NCI-H510A (cell line): Measurements from ENCODE around the gene BBS9.

Source experiments
- DNase-seq: peaks from one replicate; lab custom pipeline; 2025; lab: John Stamatoyannopoulos, UW

BBS9 gene

GRCh38 chr7:33373195-33373594 is 243.8 kb downstream of the BBS9 start:
- DNase-seq = no peak

GRCh38 chr7:33379891-33380525 is 250.6 kb downstream of the BBS9 start:
- no peak for DNase-seq

GRCh38 chr7:33388332-33388731 is 259.0 kb downstream of the BBS9 start:
- no peak for DNase-seq

GRCh38 chr7:33392148-33392547 is 262.8 kb downstream of the BBS9 start:
- peak; percentile 91 for DNase-seq

- no peak for DNase-seq
Observed at GRCh38 chr7:33393770-33394169, 264.4 kb downstream of the BBS9 start.

- DNase-seq = peak; percentile 33
Observed at GRCh38 chr7:33395340-33395739, 266.0 kb downstream of the BBS9 start.

GRCh38 chr7:33399528-33400213 is 270.3 kb downstream of the BBS9 start:
- no peak for DNase-seq

GRCh38 chr7:33400214-33400538 is 270.8 kb downstream of the BBS9 start:
- DNase-seq = no peak

- DNase-seq = no peak
Observed at GRCh38 chr7:33410266-33410665, 280.9 kb downstream of the BBS9 start.

GRCh38 chr7:33411020-33411419 is 281.7 kb downstream of the BBS9 start:
- DNase-seq = no peak

- DNase-seq = no peak
Observed at GRCh38 chr7:33412331-33412730, 283.0 kb downstream of the BBS9 start.

- no peak for DNase-seq
Observed at GRCh38 chr7:33418251-33418701, 288.9 kb downstream of the BBS9 start.

GRCh38 chr7:33420311-33420940 is 291.1 kb downstream of the BBS9 start:
- no peak for DNase-seq

GRCh38 chr7:33421429-33421828 is 292.1 kb downstream of the BBS9 start:
- no peak for DNase-seq

- DNase-seq = no peak
Observed at GRCh38 chr7:33422141-33422540, 292.8 kb downstream of the BBS9 start.

GRCh38 chr7:33422825-33423645 is 293.7 kb downstream of the BBS9 start:
- DNase-seq = no peak

- DNase-seq = no peak
Observed at GRCh38 chr7:33423646-33424020, 294.3 kb downstream of the BBS9 start.

GRCh38 chr7:33425395-33425794 is 296.0 kb downstream of the BBS9 start:
- DNase-seq = no peak

GRCh38 chr7:33425929-33426678 is 296.7 kb downstream of the BBS9 start:
- no peak for DNase-seq

- DNase-seq = no peak
Observed at GRCh38 chr7:33428415-33428814, 299.1 kb downstream of the BBS9 start.

GRCh38 chr7:33431543-33431942 is 302.2 kb downstream of the BBS9 start:
- DNase-seq = no peak

- DNase-seq = no peak
Observed at GRCh38 chr7:33432821-33433220, 303.5 kb downstream of the BBS9 start.
